ENCODE results near the gene BCAS4.
"Not testable (repeated sequence)": the region's sequence is repeated elsewhere in the genome, so short reads cannot be mapped to it uniquely, and the experiment has no call there.

The BCAS4 gene

DNA sequence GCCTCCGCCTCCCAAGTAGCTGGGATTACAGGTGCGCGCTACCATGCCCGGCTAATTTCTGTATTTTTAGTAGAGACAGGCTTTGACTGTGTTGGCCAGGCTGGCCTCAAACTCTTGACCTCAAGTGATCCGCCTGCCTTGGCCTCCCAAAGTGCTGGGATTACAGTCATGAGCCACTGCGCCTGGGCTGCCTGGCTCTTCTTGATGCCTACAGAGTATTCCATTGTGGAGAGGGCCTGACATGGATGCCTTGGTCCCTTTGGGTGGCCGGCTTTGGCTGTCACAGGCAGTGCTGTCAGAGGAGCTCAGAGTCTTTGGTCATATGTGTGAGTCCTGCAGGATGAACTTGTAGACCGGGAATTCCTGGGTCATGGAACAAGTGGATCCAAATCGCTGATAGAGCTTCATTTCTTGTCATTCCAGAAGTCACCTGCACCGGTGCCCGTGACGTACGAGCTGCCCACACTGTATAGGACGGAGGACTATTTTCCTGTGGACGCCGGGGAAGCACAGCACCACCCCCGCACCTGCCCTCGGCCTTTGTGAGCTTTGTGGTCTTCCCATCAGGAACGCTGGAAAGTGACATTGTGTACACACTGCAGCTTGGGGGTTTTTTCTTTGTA lies 81.3 kb downstream of the BCAS4 start:
- DNase-seq (ENCODE audit: low read depth) = no peak

DNA sequence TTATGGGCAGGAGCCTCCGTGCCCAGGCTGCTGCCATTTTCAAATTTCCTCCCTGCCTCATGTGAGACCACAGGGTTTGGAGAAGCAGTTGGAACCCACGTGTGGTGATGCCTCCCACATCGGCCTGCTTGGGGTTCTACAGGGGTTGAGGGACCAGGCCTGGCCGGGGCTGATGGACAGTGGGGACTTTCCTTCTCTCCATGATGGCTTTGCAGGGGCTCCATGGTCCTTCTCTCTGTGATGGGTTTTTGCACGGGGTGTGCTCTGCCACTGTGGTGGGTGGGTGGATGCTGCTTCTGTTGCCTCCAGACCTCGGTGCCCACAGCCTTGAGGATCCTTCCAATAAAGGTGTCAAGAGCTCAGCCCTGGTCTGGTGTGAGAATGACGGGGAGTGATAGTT lies 82.0 kb downstream of the BCAS4 start:
- DNase-seq (ENCODE audit: low read depth) = no peak

DNA sequence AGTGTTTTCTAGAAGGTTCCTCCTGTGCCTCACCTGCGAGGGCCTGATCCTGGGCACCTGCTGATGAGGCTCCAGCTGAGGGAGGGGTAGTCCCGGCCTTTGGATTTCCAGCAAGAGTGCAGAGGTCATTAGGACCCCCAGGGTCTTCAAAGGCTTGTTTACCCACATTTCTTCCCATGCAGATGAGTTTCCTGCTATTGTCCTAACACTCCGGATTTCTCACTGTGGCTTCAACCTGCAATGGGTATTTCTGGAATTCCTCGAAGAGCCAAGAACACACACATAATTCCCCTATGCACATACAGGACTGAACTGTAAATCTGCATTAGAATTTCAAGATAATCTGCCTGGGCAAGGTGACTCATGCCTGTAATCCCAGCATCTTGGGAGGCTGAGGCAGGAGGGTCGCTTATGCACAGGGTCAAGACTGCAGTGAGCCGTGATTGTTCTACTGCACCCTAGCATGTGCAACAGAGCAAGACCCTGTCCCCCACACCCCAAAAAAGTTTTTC lies 82.4 kb downstream of the BCAS4 start:
- no peak for DNase-seq (ENCODE audit: low read depth)

DNA sequence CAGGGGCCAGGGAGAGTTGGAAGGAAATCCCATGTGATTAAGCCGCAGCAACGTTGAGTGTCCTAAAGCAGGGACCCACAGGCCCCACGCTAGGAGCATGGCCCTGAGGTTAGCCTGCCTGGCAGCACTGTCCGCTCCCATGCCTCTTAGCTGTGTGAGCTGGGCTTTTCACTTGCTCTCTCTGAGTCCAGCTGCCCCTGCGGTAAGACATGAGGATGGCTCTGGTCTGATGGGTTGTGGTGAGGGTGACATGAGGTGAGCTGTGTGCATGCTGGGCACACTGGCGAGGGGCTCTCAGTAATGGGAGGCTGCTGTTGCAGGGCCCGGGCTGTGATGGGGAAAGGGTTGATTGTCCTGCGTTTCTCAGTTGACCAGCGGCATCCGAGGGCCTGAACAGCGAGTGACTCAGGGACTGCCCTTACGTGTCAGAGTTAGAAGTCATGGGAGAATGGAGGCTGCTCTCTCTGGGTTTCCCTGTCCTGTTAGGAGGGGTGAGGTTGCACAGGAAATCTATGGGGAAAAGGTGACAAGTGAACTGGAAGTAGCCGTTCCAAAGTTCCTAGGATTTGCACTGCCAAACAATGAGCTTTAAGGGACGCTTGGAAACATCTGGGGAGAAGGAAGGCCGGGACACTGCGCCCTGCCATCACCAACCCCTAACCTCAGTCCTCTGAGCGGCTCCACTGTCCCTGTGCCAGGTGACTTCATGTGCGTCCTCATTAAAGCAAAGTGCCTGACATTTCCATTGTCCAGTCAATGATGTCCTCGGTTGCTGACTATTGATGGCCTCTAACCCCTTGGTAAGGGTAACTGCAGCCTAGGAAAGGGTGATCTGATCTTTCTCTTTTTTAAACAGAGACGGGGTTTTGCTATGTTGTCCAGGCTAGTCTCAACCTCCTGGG lies 85.0 kb downstream of the BCAS4 start:
- no peak for DNase-seq (ENCODE audit: low read depth)

DNA sequence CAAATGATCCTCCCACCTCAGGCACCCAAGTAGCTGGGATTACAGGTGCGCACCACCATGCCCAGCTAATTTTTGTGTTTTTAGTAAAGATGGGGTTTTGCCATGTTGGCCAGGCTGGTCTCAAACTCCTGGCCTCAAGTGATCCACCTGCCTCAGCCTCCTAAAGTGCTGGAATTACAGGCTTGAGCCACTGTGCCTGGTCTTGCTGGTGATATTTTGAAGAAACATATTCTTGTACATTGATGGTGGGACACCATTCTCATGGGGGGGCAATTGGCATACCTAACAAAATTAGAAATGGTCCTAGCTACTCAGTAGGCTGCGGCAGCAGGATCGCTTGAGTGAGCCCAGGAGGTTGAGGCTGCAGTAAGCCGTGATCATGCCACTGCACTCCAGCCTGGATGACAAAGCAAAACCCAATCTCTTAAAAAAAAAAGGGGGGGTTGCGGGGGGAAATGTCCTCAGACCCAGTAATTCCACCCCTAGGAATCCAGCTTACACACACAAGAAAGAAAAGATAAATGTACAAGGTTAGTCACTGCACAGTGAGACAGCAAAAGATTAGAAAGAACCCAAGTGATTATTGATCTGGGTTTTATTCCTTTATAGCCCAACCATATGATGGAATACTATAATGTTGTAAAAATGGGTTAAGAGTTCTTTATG lies 87.0 kb downstream of the BCAS4 start:
- DNase-seq (ENCODE audit: low read depth) = not testable (repeated sequence)

DNA sequence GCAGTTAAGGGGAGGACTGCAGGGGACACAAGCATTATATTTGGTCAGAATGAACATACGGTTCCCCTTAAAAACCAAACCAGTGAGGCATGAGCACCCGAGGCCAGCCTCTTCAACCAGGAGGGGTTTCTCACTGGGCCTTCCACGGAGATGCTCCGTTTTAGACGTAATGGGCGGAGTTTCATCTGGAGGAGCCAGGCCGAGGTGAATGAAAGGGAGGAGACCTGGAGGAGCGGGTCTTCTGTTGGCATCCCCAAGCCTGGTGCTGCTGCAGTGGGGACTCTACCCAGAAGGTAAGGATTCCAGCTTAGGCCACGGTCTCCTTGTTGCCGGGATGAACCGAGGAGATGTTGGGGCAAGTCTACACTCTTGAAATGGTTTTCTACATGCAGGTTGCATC lies 89.0 kb downstream of the BCAS4 start:
- no peak for DNase-seq (ENCODE audit: low read depth)

DNA sequence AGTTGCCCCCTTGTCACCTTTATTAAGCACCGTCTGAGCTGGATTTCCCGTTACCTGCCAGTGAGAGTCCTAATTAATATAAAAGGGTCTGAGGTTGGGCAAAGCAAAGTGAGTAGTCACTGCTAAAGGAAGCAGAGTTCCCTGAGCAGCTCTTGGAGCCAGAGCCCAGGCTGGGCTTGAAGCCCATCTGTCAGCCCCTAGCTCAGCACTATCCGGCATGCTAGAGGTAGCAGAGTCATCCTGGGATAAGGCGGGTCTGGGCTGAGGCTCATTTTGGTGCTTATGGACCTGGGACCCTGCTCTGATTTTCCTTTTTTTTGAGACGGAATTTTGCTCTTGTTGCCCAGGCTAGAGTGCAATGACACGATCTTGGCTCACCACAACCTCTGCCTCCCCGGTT lies 90.2 kb downstream of the BCAS4 start:
- DNase-seq (ENCODE audit: low read depth) = no peak

DNA sequence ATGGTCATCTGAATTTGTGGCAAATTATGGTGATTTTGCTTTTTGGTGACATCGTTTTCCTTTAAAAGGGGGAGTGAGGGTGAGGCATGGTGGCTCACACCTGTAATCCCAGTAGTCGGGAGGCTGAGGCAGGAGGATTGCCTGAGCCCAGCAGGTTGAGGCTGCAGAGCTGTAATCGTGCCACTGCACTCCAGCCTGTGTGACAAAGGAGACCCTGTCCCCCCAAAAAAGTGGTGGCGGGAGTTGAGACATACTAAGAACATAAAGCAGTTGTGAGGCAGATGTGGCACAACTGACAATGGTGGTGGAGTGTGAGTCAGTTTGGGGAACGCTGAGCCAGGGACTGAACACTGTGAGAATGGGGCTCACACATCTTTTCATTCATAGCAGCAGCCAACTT lies 90.9 kb downstream of the BCAS4 start:
- no peak for DNase-seq (ENCODE audit: low read depth)

DNA sequence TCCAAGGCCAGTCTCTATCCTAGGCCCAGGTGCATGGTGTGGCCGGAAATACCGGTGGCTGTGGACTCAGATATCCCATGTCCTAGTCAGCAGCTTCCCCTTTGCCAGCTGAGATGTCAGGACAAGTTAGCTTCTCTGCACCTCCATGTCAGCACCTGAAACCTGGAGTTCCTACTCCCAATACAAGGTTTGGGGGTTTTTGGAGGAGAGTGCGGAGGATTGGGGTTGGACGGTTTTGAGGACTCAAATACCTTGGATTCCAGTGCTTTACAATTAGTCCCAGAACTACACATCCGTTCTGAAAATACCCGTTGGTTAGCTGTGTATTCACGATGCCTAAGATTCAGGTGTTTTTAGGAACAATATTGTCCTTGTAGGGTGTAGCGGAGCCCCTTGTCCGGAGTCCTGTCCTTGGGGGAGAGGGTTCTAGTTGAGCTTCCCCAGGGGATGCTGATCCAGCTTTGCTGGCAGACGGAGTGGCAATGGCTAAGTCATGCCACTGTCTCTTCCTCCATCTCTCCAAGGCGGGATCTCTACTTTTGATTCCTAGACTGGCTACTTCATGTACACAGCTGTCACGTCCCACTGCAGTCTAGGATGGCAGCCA lies 91.4 kb downstream of the BCAS4 start:
- DNase-seq (ENCODE audit: low read depth) = no peak

DNA sequence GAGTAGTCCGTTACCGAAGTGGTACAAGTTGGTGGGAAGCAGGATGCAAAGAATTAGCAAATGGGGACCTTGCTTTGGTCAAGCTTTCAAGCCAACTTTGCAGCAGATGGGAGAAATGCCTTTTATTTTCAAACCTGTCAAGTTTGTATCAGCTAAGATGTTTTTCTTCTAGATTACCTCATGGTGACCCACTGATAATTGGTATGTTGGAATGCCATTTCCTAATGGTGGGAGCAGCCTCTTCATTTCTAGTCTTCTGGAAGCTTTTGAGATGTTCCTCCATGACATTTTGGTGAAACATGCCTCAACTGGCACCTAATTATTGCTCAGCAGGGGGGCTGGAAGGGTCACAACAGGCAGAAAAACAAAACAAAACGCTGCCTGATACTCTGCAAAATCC lies 92.7 kb downstream of the BCAS4 start:
- no peak for DNase-seq (ENCODE audit: low read depth)

DNA sequence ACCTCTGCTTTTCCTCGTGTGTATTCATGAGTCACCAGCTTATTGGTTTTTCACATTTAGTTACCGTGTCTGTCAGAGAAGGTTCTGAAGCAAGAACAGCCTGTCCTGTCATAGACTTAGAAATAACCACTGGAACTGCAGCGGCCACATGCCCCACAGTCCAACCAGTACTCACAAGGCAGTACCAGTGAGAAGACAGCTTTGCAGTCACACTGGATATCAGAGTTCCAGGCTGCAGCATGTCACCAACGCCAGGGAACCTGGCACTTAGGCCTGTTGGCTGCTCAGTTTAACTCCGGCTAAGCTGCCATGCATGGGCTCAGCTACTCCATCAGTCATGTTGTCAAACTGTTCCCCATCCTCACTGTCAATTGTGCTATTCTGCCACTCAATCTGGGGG lies 96.3 kb downstream of the BCAS4 start:
- DNase-seq (ENCODE audit: low read depth) = no peak

DNA sequence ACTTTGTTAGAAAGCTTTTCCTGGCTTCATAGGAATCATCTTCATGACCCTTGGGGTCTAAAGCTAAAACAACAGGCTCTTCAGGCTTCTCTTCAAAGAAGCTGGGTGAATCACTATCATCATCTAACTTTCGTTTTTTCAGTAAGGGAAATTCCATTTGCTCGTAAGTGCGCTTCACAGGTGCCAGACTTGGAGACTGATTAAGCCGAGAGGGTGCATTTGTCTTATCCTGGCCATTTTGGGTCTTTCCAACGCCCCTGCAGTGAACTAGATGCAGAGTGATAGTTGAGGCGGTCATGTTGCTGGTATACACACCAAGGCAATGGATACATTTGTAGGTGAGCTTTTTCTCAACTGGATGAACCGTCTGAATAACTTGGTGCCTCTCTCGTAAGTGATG lies 97.5 kb downstream of the BCAS4 start:
- no peak for DNase-seq (ENCODE audit: low read depth)

DNA sequence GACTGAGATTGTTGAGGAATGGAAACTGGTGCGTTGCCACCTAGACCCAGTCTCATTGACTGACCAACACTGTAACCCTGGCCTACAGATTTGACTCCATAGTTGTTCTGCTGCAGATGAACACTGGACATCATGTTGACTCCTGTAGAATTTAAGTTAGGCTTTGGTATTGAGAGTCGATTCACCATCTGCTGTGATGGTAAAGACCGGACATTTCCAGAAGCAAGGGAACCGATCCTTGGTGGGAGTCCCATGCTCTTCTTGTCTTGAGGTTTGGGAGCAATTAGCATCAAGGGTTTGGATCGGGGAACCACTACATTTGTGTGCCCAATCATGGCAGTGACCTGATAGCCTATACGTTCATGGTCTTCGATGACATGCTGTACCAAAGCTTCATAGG lies 98.8 kb downstream of the BCAS4 start:
- DNase-seq (ENCODE audit: low read depth) = no peak

DNA sequence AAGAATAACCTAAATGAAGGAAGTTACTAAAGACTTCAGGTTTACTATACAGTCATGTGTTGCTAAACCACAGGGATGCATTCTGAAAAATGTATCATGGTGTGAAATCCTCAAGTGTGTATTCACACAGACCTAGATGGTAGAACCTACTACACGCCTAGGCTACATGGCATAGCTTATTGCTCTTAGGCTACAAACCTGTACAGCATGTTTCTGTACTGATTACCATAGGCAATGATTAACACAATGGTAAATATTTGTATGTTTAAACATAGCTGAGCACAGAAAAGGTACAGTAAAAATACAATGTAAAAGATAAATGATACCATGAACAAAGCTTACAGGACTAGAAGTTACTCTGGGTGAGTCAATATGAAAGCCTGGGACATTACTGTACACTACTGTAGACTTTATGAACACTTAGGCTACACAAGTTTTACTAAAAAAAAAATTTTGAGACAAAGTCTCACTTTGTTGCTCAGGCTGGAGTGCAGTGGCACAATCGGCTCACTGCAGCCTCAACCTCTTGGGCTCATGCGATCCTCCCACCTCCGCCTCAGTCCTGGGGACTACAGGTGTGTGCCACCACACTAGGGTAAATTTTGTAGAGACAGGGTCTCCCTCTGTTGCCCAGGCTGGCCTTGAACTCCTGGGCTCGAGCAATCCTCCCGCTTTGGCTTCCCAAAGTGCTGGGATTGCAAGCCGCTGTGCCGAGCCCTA lies 100.4 kb downstream of the BCAS4 start:
- DNase-seq (ENCODE audit: low read depth) = no peak

DNA sequence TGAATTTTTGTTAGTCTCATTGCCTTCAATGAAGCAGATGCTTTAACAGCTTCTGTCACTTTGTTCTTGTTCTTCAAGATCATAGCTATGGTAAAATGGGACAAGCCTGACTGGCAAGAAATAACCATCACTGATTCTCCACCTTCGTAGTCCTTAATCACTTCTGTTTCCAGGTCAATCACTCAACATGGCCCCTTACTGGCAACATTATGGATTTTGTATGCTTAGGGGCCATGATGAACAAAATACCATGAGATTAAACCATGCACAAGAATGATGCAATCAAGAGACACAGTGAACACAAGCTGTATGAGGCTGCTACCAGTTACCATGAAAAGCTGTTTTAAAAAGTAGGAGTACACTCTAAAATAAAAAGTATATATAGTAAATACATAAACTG lies 103.6 kb downstream of the BCAS4 start:
- no peak for DNase-seq (ENCODE audit: low read depth)

DNA sequence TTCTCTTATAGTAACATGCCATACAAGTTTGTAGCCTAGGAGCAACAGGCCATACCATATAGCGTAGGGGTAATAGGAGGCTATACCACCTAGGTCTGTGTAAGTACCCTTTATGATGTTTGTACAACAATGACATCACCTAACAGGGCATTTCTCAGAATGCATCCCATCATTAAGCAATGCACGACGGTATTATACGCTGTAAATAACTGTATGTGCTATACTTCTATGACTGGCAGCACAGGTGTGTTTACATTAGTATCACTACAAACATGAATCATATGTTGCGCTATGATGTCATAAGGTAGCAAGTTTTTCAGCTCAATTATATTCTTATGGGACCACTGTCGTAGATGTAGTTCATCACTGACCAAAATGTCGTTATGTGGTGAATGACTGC lies 105.4 kb downstream of the BCAS4 start:
- DNase-seq (ENCODE audit: low read depth) = no peak

DNA sequence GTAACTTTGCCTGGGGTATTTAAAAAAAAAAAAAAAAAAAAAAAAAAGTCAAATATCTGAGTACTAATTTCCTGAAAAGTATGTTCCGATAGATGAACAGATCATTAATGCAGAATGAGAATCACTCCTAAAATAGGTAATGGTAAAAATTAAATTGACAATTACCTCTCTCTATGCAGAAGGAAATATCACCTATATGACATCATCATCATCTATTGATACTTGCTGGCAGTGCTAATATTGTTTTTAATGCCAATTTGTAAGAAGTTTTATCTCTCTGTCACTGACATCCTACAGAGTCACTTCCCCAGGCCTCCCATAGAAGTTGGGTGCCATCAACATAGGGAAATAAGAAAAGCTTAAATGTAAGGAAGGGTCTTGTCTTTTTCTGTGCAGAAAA lies 106.4 kb downstream of the BCAS4 start:
- DNase-seq (ENCODE audit: low read depth) = no peak

DNA sequence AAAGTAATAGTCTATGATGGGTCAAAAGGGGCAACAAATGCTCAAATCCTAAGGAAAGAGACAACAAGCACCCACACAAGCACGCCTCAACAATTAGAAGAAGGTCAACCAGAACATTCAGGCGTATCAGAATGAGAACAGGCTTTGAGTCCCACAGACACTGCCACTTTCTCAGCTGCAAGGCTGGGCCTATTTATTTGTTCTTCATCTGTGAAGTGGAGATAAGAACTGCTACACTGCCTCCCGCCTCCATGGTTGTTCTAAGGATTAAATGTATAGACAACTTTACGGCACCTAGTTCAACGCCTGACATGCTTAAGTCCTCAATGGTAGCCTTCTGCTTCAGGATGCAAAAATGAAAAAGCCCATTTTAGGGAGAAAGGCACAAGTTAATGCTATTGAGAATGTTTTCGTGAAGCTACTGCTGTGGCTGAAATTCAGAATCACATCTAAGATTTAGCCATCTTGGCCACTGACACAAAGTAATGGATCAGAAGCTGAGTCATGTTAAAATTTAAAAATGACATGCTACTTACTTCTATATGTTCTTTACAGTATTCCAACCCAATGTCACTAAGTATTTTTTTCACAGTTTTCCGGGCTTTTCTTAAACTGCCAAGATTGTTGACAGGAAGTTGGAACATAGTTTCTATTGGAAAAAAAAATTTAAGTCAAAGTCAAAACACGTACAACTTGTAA lies 108.6 kb downstream of the BCAS4 start:
- no peak for DNase-seq (ENCODE audit: low read depth)

DNA sequence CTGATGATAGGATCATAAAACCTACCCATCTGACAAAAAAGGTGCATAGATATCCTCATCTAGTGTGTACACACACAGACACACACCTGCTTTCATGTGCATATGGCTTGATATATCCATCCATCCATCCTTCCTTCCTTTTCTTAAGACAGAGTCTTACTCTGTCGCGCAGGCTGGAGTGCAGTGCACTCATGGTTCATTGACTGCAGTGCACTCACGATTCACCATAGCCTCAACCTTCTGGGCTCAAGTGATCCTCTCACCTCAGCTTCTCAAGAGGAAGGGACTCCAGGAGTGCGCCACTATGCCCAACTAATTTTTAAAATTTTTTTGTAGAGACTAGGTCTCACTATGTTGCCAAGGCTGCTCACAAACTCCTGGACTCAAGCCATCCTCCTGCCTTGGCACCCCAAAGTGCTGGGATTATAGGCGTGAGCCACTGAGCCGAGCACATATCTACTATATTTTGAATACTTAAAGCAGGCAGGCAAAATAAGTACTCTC lies 109.3 kb downstream of the BCAS4 start:
- no peak for DNase-seq (ENCODE audit: low read depth)

DNA sequence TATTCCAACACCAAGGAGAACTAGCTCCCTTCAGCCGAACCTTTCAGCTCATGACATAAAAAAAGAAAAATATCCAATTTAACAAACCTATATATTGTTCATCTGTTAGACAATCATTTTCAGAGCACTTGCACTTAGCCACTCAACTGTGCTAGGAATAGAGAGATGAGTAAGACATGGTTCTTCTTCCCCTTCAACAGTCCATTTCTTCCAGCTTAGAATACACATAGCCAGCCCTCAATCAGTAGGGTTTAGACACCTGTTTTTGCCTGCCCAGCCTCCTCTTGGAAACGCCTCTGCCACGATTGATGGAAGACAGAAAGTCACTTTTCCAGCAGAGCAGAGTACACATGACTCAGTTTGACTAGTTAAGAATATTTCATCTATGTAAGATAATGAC lies 114.6 kb downstream of the BCAS4 start:
- DNase-seq (ENCODE audit: low read depth) = no peak

DNA sequence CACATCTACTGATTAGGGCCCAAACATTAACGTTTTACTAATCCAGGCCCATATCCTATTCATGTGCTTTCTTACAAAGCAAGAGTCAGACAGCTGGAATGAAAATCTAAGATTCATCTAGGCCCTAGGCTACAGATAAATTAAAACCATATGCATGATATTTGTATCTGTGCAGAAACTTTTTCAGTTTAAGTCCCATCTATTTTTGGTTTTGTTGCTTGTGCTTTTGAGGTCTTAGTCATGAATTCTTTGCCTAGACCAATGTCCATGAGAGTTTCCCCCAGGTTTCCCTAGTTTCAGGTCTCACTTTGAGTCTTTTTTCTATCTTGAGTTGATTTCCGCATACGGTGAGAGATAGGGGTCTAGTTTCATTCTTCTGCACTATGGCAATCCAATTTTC lies 116.2 kb downstream of the BCAS4 start:
- DNase-seq (ENCODE audit: low read depth) = peak; percentile 41
